ENCODE data around the gene RFT1.

- TF ChIP-seq EZH2 (IDR thresholded peaks at IDR 0.05; ENCODE audit: borderline replicate concordance, low read depth, low read length, severe bottlenecking), result no peak
- TF ChIP-seq, protein P1, sequence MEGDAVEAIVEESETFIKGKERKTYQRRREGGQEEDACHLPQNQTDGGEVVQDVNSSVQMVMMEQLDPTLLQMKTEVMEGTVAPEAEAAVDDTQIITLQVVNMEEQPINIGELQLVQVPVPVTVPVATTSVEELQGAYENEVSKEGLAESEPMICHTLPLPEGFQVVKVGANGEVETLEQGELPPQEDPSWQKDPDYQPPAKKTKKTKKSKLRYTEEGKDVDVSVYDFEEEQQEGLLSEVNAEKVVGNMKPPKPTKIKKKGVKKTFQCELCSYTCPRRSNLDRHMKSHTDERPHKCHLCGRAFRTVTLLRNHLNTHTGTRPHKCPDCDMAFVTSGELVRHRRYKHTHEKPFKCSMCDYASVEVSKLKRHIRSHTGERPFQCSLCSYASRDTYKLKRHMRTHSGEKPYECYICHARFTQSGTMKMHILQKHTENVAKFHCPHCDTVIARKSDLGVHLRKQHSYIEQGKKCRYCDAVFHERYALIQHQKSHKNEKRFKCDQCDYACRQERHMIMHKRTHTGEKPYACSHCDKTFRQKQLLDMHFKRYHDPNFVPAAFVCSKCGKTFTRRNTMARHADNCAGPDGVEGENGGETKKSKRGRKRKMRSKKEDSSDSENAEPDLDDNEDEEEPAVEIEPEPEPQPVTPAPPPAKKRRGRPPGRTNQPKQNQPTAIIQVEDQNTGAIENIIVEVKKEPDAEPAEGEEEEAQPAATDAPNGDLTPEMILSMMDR (IDR thresholded peaks at IDR 0.05; ENCODE audit: borderline replicate concordance, extremely low read depth, low read length, poor library complexity, severe bottlenecking), result no peak
These were observed 16.8 kb downstream of the RFT1 start for GRCh38 chr3:53113293-53114010.

Data from DND-41 (cell line).